CD4-positive, alpha-beta T cell treated with Interleukin-15 for 4 hours (primary cell): ENCODE data around the gene ZBTB42.
"Not testable (repeated sequence)": the region's sequence is repeated elsewhere in the genome, so short reads cannot be mapped to it uniquely, and the experiment has no call there.

Experiments
- DNase-seq: peaks from one replicate; pipeline ENCODE4 v3.0.0-alpha.2; 2020; ENCODE audit warnings: low spot score

Gene ZBTB42

DNA sequence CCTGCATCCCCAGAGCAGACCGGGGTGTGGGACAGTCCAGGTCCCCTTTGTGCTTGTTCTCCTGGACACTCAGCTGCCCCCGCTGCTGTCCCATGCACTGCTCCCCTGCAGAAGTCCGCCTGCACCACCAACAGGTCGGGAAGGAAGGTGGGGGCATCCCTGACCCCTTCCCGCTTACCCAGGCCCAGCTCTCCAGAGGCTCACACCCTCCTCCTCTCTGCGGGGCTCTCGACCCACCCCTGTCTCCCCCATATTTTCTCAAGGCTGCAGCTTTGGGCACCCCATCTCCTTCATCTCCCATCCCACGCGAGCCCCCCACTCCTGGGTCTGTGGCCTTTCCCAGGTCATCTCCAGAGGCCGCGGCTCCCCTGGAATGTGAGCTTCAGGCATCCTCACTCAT is 9.4 kb downstream of the ZBTB42 start:
- DNase-seq = no peak

DNA sequence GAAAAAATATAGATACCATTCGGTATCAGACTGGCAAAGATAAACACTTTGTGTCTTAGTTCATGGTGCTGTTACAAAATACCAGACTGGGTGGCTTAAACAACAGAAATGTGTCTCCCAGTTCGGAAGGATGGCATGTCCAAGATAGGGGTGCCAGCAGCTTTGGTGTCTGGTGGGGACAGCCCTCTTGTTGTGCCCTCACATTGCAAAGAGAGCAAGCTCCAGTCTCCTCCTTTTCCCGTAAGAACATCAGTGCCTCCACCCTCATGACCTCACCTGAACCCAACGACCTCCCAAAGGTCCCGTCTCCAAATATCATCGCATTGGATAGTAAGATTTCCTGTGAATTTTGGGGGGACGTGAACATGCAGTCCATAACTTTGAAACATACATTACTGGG is 12.4 kb downstream of the ZBTB42 start:
- no peak for DNase-seq

DNA sequence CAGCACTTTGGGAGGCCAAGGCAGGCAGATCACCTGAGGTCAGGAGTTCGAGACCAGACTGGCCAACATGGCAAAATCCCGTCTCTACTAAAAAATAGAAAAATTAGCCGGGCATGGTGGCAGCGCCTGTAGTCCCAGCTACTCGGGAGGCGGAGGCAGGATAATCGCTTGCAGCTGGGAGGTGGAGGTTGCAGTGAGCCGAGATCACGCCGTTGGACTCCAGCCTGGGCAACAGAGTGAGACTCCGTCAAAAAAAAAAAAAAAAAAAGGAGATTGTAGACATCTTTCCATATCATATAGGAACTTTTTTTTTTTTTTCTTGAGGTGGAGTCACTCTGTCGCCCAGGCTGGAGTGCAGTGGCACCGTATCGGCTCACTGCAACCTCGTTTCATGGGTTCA is 13.8 kb downstream of the ZBTB42 start:
- DNase-seq = not testable (repeated sequence)

DNA sequence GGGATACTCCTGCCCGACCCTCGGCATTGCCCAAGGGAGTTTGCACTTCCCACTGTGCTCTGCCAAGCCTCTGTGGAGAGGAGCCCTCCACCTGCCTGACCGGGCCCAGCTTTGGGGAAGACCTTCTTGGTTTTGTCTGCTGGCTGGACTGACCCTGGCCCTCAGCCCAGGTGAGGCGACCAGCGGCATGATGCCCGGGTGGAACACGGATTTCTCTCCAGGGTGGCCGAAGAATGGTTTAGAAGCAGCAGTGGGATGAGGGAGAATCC is 15.6 kb downstream of the ZBTB42 start:
- no peak for DNase-seq

DNA sequence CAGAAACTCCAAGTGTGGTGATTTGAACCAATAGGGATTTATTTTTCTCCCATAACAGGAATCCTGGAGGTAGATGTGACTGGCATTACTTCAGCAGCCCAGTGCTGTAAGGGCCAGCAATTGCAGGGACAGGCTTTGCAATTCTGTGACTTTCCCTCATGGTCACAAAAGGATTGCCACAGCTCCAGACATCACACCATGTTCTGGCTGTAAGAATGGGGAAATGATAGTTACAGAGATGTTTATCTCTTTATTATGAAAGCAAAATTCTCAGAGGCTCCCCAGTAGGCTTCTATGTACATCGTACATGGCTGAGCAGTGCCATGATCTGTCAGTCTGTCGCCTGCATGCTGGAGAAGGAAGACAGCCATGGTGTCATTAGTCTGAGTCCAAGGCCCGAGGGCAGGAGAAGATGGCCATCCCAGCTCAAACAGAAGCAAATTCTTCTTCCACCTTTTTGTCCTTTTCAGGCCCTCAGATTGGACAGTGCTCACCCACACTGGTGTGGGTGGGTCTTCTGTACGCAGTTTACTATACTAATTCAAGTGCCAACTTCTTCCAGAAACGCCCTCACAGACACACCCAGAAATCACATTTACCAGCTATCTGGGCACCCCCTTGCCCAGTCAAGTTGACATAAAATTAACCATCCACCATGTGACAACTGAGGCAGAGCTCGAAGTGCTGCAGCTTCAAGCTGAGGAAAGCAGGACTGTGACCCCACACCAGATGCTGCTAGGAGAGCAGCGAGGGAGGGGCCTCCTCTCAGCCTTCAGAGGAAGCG is 17.2 kb downstream of the ZBTB42 start:
- DNase-seq = no peak

DNA sequence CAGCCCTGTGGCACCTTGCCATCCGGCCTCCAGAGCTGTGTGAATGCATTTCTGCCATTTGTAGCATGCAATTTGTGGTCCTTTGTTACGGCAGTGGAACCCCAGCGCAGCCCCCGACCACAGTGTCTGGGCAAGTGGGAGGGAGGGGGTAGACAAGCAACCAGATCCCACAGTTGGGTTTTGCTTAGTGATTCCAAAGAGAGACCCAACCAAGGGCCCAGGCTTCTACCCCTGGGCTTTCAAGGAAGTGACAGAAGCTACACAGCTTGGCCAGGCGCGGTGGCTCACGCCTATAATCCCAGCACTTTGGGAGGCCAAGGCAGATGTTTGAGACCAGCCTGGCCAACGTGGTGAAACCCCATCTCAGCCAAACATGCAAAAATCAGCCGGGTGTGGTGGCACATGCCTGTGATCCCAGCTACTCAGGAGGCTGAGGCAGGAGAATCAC is 17.8 kb downstream of the ZBTB42 start:
- DNase-seq = no peak

DNA sequence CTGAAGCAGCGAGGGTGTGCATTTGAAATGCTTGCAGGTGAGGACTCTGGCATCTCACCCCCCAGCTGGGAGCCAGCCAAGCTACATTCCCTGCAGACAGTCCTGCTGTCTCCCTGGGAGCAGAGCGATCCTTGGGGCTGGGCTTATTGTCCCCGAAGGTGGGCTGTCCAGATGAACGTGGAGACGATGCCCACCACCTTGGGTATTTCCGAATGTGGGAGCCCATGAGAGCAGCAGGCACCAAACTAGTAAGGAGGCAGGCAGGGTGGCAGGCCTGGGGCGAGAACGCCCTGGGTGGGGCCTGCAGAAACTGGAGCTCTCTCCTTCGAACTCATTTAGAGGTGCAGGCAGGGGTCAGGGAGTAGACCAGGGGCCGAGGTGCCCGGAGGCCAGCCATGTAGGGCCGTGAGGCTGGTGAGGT is 18.5 kb downstream of the ZBTB42 start:
- DNase-seq = no peak

DNA sequence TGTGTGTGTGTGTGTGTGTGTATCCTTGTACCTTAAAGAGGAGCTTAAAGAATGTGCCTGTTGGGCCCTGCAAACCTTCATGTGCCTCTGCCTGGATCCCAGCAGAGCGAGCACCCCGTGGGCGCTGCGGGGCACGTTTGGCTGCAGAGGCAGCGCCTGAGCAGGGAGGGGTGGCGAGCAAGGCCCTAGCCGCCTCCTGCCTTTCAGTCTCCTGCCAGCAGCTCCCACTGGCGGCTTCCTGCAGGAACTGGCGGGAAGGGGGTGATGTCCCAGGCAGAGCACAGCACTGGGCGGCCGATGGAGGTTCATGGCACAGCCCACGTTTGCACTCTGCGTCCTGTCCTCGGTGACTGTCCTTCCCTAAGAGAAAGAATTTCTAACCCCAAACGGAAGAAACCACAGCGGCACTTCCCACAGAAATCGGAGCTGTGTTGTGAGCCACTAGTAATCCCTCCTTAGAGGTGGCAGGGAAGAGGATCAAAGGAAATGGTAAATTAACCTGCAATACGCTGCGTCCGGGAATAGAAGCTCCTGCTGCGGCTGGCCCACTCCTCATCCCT is 19.8 kb downstream of the ZBTB42 start:
- DNase-seq = no peak

DNA sequence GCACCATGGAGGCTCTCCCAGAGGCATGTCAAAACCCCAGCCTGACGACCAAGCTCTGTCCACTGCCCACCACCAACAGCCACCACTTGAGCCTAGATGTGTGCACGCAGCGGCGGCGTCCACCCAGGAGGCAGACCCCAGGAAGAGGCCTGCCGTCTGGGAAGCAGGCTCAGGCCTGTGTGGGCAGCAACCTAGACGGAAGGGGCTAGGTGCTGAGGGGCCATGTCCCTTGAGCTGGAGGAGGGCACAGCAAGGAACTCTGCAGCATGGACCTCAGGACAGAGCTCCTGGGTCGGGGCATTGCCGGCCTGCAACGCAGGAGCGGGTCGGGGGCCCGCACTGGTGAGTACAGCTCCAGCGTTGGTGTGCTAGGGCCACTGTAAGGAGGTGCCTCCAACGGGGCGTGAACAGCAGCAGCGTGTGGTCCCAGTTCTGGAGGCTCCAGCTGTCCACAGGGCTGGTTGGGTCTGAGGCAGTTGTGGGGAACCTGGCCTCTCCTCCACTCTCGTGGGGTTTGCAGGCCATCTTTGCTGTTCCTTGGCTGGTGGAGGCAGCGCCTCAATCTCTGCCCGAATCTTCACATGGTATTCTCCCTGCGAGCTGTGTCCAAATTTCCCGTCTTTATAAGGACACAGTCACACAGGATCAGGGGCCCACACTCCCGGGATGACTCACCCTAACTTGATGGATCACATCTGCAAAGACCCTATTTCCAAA is 20.5 kb downstream of the ZBTB42 start:
- no peak for DNase-seq

DNA sequence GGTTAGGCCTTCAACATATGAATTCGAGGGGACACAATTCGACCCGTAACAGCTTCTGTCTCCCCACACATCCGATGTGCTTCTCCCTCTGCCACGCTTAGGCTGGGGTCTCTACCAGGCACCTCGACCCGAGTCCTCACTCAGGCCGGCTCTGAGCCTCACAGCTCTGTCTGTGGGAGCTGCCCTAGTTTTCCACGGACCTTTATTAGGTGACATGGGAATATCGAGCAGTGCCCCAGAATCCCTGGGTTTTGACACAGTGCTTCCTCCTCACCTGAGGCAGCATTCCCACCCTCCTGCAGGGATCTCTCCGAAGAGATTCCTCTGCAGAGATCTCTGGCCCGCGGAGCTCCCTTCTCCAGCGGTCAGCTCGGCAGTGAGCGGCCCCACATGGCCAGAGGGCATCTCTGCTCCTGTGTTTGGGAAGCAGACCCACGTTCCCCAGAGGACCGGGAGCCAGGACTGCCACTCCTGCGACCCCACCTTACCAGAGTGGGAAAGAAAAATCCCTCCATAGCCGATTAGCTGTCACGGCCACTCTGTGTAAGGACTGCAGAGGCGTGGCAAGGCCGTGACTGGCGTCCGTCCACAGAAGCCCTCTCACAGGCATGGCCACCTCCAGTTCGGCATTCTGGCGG is 21.2 kb downstream of the ZBTB42 start:
- DNase-seq = no peak

DNA sequence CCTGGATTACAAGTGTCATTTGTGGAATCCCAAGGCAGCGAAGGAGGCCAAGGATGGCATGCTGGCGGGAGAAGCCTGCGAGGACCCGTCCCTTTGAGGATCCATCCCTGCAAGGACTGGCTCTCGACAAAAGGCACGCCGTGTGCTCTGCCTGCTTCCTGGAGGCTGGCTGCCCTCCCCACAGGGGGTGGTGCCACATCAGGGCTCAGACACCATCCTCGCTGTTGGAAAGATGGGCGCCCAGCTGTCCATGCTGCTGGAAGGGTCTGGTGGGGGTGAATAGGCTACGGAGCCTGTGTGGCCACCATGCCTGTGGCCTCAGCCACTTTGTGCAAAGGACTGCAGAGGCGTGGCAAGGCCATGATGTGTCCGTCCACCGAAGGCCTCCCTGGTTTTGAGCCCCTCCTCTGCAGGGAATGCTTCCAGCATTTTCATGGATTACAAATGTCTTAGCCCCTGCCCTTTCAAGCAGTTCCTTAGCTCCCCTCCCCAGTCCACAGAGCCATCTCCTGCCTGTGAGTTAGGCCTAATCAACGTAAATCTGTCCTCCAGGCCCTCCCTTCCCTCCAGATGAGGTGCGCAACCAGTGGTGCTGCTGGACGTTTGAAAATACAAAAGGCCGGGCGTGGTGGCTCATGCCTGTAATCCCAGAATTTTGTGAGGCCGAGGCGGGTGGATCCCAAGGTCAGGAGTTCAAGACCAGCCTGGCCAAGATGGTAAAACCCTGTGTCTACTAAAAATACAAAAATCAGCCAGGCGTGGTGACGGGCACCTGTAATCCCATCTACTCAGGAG is 22.1 kb downstream of the ZBTB42 start:
- DNase-seq = no peak

DNA sequence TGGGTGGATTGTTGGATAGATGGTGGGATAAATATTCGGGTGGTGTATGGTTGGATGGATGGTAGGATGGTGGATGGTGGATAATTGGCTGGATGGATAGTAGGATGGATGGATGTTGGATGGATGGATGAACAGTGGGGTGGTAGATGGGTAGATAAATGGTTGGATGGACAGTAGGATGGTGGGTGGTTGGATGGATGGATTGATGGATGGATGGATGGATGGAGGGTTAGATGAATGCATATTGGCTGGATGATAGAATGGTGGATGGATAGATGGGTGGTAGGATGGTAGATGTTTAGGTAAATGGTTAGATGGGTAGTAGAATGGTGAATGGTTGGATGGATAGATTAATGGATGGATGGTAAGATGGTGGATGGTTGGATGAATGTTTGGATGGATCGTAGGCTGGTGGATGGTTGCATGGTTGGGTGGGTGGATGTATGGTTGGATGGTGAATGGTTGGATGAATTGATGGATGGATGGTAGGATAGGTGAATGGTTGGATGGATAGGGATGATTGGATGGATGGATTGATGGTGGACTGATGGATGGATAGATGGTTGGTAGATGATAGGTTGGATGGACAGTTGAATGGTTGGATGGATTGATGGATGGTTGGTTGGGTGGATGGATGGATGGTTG is 23.6 kb downstream of the ZBTB42 start:
- no peak for DNase-seq

DNA sequence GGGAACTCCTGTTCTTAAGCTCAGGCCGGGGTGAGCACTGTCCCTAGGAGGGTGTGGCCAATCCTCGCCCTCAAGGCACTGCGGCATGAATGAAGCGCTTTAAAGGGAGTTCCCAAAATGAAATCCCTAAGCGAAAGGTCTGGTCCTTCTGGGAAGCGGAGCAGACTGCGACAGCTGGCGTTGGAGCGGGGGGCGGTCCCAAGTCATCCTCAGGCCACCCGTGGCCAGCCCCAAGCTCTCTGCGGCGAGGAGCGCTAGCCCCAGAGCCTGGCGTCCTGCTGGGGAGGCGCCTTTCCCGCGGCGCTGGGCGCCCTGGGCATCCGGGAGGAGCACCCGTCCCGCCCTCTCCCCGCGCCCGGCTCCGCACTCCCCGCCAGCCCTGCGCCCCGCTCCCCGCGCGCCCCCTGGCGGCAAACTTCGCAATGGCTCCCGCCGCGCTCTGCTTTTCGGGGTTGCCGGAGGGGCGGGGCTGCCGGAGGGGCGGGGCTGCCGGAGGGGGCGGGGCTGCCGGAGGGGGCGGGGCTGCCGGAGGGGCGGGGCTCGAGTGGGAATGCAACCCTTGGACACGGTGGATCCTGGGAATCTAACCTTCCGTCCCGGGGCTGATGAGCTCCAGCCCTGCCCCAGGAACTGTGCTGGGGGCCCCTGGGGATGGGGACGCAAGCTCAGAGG is 25.4 kb downstream of the ZBTB42 start:
- peak; percentile 91 for DNase-seq

DNA sequence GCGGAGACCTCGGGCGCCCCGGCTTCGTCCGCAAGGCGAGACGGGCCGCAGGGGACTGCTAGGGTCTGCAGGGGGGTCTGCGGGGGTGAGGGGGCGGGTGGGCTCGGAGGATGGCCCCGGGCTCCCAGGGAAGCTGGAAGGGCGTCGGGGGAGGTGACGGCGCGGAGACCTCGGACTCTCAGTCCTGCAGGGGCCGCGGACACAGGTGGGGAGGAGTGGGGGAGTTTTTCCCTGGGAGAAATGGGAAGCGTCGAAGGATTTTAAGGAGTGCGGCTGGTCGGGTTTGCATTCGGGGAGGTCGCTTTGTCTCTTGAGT is 25.9 kb downstream of the ZBTB42 start:
- DNase-seq = no peak

DNA sequence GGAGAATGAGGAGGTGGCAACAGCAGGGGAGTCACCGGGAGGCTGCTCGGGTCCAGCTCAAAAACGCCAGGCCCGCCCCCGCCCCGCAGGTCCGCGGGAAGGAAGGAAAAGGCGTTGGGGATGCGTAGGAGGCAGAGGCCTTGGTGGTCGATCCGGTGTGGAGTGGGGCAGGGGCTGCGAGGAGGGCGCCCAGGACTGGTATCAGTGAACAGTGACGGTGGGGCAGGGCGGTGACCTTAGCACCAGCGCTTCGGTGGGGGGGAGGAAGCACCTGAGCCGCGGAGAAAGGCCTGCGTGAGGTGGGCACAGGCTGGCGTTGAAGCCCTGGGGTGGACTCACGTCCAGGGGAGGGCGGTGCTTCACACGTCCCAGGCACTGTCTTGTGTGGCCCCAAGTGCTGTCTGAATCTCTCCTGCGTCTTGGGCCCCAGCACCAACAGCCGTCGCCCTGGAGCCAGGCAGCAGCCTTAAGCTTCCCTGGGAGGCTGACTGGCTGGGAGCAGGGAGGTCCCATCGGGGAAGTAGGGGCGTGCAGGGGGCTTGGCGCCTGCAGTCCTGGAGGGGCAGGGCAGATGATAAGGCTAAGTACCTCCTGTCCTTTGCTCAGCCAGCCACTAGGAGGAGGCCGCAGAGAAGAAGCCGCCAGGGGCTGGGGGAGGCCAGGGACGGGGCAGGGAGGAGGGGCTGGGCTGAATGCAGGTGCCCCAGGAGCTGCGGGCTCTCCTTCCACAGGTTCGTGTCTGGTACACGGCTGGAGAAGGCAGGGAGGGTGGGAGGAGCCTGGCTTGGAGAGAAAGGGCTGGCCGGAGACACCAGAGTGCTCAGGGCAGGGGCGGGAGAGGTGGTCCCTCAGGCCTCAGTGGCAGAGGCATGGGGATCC is 26.5 kb downstream of the ZBTB42 start:
- peak; percentile 53 for DNase-seq

DNA sequence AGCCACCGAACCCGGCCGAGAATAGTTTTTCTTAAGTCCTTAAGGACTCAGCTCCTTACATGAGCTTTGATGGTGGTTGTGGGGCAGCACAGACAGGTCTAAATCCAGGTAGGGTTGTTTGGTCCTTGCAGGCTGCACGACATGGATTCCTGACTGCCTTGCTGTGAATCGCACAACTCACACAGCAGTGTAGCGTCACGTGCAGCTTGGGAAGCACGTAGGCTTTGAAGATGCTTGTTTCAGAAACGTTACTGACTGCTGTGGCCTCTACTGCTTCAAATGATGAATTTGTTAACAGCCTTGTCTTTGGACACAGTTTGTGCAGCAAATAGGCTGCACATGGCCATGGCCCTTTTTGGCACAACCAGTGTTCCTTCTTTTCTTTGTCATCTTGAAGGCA is 29.9 kb downstream of the ZBTB42 start:
- no peak for DNase-seq

DNA sequence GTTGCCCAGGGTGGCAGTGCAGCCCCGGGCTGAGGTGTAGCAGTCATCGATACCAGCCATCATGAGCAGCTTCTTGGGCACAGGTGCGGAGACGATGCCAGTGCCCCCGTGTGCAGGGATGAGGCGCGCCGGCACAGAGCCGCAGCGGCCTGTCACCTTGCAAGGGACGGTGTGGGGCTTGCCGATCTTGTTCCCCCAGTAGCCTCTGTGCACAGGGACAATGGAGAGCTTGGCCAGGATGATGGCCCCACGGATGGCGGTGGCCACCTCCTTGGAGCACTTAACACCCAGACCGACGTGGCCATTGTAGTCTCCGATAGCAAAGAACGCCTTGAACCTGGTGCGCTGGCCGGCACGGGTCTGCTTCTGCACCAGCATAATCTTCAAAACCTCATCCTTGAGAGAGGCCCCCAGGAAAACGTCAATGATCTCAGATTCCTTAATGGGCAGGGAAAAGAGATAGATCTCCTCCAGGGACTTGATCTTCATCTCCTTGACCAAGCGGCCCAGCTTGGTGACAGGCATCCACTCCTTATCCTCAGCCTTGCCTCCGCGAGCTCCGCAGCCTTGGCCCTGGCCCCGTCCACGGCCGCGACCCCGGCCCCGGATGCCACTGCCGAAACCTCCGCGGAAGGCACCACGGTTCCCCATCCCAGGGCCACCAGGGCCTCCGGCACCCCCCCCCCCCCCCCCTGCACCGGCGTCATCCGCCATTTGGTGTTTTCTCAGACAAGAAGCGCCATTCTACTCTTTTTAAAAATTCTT is 35.5 kb downstream of the ZBTB42 start:
- not testable (repeated sequence) for DNase-seq

DNA sequence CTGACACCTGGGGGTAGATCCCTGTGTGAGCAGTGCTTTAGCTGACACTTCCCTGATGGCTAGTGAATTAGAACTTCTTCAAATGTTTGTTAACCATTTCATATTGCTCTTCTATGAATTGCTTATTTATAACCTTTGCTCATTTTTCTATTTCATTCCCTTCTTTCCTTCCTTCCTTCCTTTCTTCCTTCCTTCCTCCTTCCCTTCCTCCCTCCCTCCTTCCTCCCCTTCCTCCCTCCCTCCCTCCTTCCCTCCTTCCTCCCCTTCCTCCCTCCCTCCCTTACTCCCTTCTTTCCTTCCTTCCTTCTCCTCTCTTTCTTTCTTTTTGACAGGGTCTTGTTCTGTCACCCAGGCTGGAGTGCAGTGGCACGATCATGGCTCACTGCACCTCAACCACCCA is 40.8 kb downstream of the ZBTB42 start:
- DNase-seq = no peak

DNA sequence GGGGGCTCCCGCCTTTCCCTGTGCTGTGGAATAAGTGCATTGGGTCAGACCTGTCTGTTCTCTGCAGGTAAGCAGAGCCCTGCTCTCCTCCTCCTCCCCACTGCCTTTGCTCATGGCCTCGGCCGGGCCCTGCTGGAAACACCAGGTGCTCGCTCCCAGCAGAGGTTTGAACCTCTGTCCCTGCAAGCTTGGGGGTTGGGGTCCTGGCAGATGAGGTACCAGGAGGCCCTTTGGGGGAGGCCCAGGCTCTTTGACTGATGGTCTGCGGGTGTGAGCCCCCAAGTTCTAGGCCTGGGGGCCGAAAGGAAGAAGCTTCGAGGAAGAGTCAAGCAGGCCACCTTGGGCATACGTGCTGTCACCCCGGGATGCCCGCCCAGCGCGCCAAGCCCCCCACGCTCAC is 42.1 kb downstream of the ZBTB42 start:
- DNase-seq = no peak
